Putamen (tissue), 1 donor: ENCODE measurements around the gene OSBPL2.

Source experiments
- DNase-seq: peaks from one replicate; pipeline ENCODE4 v3.0.0-alpha.2; 2016; ENCODE audit warnings: low spot score

Gene OSBPL2

GRCh38 chr20:62222266-62222850 lies 16.0 kb upstream of the OSBPL2 start:
- DNase-seq, result no peak

DNA sequence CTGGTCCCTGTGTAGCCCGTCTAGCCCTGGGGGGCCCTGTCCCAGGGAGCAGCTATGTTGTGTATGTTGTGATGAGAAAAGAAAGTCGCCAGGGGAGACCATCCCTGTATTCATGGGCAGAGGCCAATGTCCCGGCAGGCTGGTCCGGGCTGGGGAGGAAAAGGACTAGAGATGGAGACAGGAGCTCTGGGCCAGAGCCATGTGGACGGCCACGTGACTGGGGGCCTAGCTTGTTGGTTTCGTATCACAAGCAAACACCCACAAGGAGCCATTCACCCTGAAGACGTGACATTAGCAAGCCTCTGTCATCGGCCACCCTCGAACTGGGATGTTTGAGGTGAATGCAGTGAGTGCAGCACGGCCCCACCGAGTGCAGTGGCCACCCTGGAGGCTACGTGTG lies 15.3 kb upstream of the OSBPL2 start:
- no peak for DNase-seq

- DNase-seq, result no peak
These were observed 14.8 kb upstream of the OSBPL2 start for GRCh38 chr20:62223571-62223970.

DNA sequence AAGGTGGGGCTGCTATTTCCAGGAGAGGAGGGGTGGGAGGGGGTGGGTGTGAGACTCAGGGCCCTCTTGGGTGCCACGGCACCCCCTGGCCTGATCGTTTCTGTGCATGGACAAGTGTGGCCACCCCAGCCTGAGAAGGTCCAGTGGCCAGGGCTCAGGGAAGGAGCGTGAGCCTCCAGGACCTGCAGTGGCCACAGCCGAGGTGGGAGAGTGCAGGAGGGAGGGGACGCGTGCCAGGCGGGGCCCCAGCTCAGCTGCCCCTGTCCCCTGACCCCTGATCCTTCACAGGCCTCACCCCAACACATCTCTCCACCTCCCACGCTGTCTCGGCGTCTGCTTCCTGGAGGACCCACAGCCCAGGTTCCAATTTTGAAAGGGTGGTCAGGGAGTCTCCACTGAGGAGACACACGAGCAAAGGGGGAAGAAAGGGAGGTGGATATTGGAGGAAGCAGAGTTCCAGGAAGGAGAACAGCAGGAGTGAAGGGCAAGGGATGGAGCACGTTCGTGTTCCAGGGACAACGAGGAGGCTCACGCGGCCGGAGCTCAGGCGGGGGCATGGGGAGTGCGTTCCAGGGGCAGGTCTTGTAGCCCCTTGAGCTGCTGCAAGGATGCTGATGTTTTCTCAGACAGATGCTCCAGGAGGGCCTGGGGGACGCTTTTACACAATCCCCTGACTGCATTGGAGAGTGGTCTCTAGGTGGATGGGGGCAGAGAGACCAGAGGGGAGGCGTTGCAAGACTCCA lies 14.0 kb upstream of the OSBPL2 start:
- DNase-seq, result no peak

DNA sequence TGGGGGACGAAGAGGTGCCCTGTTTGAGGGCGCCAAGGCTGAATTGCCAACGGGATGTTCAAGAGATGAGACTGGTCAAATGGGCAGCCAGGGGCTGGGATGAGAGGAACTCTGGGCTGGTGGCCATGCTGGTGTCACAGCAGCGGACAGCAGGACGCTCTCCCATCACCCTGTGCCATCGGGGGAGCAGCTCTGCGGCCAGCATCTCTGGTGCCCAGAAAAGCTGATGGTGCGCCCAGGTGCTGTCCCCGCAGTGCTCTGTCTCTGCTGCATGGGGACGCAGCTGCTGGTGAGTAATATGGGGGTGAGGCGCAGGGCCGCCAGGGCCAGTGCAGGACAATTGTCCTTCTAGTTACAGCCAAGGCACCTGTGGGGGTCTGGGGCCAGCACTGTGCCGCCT lies 13.3 kb upstream of the OSBPL2 start:
- no peak for DNase-seq

DNA sequence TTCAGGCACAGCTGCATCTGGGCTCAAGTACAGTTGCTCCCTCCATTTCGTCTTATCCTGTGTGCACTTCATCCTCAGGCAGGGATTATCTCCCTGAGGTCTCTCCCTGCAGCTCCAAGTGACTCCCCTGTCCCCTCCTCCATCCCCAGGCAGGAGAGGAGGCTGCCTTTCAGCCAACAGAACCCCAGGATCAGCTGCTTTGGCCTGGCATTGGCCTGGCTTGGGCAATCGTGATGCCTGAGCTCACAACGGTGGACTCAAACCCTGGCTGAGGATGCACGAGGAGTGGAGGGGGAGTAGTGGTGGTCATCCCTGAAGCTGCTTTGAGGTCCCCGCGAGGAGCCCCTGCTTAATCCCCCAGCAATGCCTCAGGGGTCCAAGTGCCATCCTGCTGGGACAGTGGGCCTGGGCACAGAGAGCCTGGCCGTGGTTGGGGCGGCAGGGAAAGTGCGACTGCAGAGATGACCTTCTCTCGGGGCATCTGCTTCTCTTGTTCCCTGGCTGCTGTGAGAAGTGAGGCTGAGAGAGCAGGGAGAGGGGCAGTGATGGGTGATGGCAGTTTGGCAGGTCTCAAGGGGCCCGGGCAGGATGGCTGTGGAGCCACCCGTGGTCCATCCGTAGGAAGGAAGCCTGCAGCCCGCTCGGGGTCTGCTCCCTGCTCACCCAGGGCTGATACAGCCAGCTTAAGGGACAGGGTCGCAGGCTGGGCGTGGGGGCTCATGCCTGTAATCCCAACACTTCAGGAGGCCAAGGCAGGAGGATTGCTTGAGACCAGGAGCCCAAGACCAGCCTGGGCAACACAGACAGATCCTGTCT lies 12.3 kb upstream of the OSBPL2 start:
- no peak for DNase-seq

DNA sequence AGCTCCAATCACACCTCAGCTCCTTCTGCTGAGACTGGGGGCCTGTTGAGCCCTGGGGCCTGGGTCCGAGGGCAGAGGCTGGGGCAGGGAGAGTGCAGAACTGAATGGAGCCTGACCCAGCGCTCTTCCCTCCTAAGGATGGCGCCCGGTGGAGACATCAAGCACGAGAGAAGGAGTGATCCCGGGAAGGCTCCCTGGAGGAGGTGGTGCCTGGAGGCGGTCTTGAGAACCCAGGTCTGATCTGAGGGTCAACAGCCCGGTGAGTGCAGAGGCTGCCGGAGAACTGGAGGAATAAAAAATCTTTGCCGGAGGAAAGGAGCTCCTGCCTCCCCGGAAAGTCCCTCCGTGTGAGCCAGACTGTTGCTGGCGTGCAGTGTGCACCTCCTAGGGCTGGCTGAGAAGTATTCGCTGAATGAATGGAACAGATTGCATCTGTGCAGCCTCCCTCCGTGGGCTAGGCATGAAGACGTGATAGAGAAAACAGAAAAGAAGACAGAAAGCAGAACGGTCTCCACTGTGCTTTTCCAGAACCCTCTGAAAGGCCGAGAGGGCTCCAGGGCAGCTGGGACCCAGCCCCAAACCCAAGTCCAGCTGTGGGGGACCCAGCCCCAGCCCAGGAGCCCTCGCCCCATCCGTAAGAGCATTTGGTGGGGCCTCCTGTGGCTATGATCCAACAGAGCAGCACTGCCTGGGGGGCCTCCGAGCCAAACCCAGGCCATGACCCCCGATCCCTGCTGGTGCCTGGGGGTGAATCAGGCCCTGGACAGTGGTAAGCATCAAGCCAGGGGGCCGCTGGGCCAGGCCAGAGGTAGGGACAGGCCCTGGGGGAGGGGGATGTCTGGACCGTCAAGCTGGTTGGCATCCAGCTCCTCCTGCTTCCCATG lies 11.4 kb upstream of the OSBPL2 start:
- DNase-seq, result no peak

DNA sequence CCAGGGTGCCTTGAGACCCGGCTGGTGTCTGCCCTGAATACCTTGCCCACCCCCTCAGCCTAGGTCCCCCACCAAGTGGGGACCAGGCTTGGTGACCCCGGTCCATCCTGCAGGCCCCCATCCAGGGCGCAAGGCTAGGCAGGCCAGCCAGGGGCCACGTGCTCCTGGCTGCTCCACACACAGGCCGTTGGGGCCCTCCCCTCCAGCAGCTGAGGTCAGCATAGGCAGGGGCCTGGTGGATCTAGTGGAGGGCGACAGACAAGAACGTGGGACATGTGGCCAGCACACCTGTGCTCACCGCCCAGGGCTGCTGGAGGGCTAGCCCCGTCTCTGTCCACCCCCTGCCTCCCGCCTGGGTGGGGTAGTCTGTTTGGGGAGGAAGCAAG lies 10.7 kb upstream of the OSBPL2 start:
- DNase-seq, result no peak

GRCh38 chr20:62227977-62228958 lies 10.1 kb upstream of the OSBPL2 start:
- DNase-seq, result no peak

DNA sequence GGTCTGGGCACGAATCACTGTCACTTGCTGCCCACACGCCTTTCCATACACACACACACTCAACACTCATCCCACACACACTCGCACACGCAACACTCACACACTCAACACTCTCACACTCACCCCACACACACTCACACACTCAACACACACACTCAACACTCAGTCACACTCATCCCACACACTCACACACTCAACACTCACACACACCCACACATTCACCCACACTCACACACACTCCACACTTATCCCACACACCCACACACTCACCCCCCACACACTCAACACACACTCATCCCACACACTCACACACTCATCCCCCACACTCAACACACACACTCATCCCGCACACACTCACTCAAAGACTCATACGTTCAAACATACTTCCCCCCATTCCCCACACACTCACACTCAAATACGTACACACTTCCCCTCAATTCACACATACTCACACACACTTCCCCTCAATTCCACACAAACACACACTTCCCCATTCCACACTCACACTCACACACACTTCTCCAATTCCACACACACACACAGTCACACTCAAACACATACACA lies 9.3 kb upstream of the OSBPL2 start:
- no peak for DNase-seq

- no peak for DNase-seq
These were observed 8.7 kb upstream of the OSBPL2 start for GRCh38 chr20:62229667-62230066.

DNA sequence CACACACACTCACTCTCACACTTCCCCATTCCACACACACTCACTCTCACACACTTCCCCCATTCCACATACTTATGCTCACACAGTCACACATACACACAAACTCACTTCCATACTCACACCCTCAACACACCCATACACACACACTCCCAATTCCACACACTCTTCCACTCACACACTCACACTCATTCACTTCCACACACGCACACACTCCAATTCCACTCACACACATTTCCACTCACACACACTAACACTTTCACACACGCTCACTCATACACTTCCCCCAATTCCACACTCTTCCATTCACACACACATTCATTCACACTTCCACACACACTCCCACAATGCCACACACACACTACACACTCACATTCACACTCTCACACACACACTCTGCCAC lies 8.0 kb upstream of the OSBPL2 start:
- DNase-seq, result no peak

GRCh38 chr20:62230696-62231095 lies 7.6 kb upstream of the OSBPL2 start:
- no peak for DNase-seq

- DNase-seq, result no peak
These were observed 7.0 kb upstream of the OSBPL2 start for GRCh38 chr20:62231292-62231691.

- DNase-seq, result no peak
These were observed 6.1 kb upstream of the OSBPL2 start for GRCh38 chr20:62232194-62232593.

DNA sequence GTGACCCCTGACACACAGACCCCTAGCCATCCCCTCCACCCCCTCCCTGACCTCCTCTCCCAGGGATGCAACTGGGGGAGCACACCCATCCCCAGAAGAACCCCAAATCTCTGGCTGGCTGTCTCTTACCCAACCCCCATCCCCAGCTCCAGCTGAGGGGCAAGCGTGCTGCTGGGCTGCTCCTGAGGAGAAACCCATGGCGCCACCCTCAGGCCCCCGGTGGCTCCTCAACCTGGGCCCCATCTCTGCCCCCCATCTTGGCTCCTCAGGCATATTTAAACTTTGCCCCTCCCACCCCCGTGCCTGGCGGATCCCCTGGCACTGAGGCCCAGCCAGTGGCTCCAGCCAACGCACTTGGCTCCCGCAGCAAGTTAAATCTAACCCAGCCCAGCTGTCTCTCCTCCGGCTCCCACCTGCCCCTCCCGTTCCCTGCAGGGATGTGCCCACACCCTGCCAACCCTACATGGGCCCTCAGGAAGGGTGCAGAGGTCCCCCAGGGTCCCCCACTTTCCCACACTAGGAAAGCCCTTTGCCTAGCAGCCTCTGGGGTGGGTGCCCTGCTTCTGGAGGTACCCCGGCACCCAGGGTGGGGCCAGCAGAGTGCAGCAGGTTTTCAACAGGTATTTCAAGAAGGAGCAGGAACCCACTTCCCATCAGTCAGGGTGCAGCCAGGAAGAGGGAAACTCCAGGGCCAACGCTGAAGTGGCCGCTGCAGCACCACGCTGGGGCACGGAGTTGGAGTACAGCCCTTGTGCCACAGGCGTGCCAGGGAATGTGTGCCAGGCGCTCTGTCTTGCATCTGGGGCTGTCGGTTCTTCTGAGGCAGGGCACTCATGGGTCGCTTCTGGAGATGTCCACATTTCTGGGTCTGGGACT lies 5.3 kb upstream of the OSBPL2 start:
- no peak for DNase-seq

DNA sequence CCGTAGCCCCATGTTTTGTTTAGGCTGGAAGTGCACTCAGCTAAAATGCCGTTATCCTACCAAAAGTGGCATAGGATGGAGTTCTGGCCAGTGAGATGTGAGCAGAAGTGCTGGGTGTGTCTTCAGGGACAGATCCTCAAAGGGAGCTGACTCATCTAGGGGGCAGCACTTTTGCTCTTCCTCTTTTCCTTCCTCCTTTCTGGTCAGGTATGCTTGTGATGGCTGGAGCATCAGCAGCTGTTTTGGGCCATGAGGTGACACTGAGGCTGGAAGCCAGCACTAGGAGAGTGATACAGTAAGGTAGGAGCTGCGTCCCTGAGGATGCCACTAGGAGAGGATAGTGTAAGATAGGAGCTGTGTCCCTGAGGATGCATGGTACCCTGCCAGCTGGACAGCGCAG lies 4.6 kb upstream of the OSBPL2 start:
- DNase-seq, result no peak

DNA sequence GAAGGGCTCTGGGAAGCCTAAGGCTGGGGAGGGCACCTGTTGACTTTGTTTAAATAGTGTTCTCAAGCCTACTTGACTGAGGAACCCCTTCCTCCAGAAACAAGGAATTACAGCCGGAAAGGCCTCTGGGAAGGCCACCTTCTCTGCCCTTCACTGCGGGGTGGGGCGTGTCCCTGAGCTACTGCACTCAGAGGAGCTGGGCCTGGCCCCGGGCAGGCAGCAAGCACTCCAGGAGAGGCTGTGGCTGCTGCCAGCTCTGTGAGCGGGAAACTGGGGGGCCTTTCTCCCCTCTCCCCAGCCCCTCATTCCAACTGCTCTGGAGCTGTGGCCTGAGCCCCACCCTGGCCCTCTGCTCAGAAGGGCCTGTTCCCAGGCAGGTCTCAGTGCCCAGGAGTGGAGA lies 4.0 kb upstream of the OSBPL2 start:
- no peak for DNase-seq

GRCh38 chr20:62235001-62235776 lies 3.1 kb upstream of the OSBPL2 start:
- DNase-seq, result no peak
